B cell (primary cell): ENCODE results near the gene MICALL1. TPM values are rescaled to one million over a fixed set of nuclear protein-coding genes. Genes with fewer than 3 reads are reported as not detected.

Source experiments
- ATAC-seq: fragments of 200-7000 bp; cut with Tn5 transposase; one replicate; pipeline ENCODE4 v1.10.0; 2021; ENCODE audit warnings: low read depth, mild to moderate bottlenecking, moderate number of reproducible peaks, moderate library complexity
- CTCF ChIA-PET: fragments of 350-600 bp; sonication (Branson Sonifier 250); formaldehyde crosslinking; loops from one replicate; lab custom pipeline; 2021; ENCODE audit warnings: antibody characterized with exemption, inconsistent platforms; lab: Charles Lee
- POLR2A ChIA-PET: fragments of 350-600 bp; sonication (Branson Sonifier 250); formaldehyde crosslinking; loops from one replicate; lab custom pipeline; 2021; ENCODE audit warnings: antibody characterized with exemption; lab: Charles Lee
- DNase-seq: peaks from one replicate; pipeline ENCODE4 v3.0.0; 2013
- H2AFZ ChIP-seq: 2 replicates; pipeline ENCODE4 v1.6.1; 2012; ENCODE audit warnings: mild to moderate bottlenecking, low read depth, low read length; ENCODE audit not compliant: insufficient read depth, poor library complexity, severe bottlenecking
- H3K27ac ChIP-seq, 2 donors: 1 replicate in 1 of 2; 2 replicates in 1 of 2; pipeline ENCODE4 v1.5.1; 2012 to 2013; ENCODE audit warnings: low read length in 2 of 2, mild to moderate bottlenecking in 2 of 2, moderate library complexity in 1 of 2
- H3K27me3 ChIP-seq, 4 experiments: fragments of 200-600 bp in 1 of 4; sonication (generic) in 1 of 4; replicated peaks in 1 of 4; 1 replicate in 2 of 4; 2 replicates in 2 of 4; pipeline versions ENCODE4 v1.6.1 to v1.7.0; 2013 to 2016; ENCODE audit warnings: low read length in 3 of 4, mild to moderate bottlenecking in 2 of 4, mixed read lengths in 1 of 4, moderate library complexity in 1 of 4; ENCODE audit not compliant: insufficient read depth in 4 of 4, control insufficient read depth in 3 of 4; ENCODE audit errors: control extremely low read depth in 1 of 4
- H3K36me3 ChIP-seq, 2 experiments: replicated peaks in 1 of 2; 1 replicate in 1 of 2; 2 replicates in 1 of 2; pipeline versions ENCODE4 v1.6.1 to v1.7.1; 2013; ENCODE audit warnings: low read length in 1 of 2; ENCODE audit not compliant: insufficient read depth in 2 of 2, control insufficient read depth in 1 of 2; ENCODE audit errors: control extremely low read depth in 1 of 2, extremely low read depth in 1 of 2
- H3K4me1 ChIP-seq, 2 donors: fragments of 200-600 bp in 1 of 2; sonication (generic) in 1 of 2; 1 replicate in 1 of 2; 2 replicates in 1 of 2; pipeline versions ENCODE4 v1.5.1 to v1.6.1; 2013 to 2017; ENCODE audit warnings: low read length in 2 of 2; ENCODE audit not compliant: control insufficient read depth in 2 of 2, insufficient read depth in 2 of 2
- H3K4me2 ChIP-seq: replicated peaks from 2 replicates; pipeline ENCODE3; 2012; ENCODE audit warnings: mild to moderate bottlenecking, low read depth, low read length; ENCODE audit not compliant: poor library complexity, severe bottlenecking
- H3K4me3 ChIP-seq, 5 experiments: fragments of 200-600 bp in 1 of 5; sonication (generic) in 1 of 5; 1 replicate in 3 of 5; 2 replicates in 2 of 5; pipeline versions ENCODE4 v1.5.1 to v1.7.0; 2011 to 2016; ENCODE audit warnings: low read length in 4 of 5, mild to moderate bottlenecking in 4 of 5, low read depth in 2 of 5, control low read depth in 1 of 5, moderate library complexity in 1 of 5; ENCODE audit not compliant: insufficient read depth in 1 of 5; ENCODE audit errors: control extremely low read depth in 1 of 5, extremely low read depth in 1 of 5
- H3K79me2 ChIP-seq: fragments of 200-600 bp; sonication (generic); one replicate; pipeline ENCODE4 v1.6.0; 2016; ENCODE audit warnings: low read length; ENCODE audit not compliant: control insufficient read depth, insufficient read depth
- H3K9ac ChIP-seq: fragments of 200-600 bp; sonication (generic); 2 replicates; pipeline ENCODE4 v1.6.1; 2017; ENCODE audit warnings: mild to moderate bottlenecking, low read length, moderate library complexity
- H3K9me3 ChIP-seq, 3 donors: one replicate each; pipeline versions ENCODE4 v1.6.1 to v1.7.1; 2013; ENCODE audit warnings: low read length in 2 of 3; ENCODE audit not compliant: control insufficient read depth in 2 of 3, insufficient read depth in 1 of 3; ENCODE audit errors: control extremely low read depth in 1 of 3
- H4K20me1 ChIP-seq: 2 replicates; pipeline ENCODE4 v1.6.0; 2012; ENCODE audit warnings: mild to moderate bottlenecking, low read length; ENCODE audit not compliant: insufficient read depth, control insufficient read depth, poor library complexity, severe bottlenecking
- H3K27ac Mint-ChIP-seq: one replicate; pipeline ENCODE4 v1.8.0; 2021; ENCODE audit warnings: mixed read lengths
- H3K27me3 Mint-ChIP-seq: one replicate; pipeline ENCODE4 v1.8.0; 2021; ENCODE audit warnings: mixed read lengths
- H3K4me1 Mint-ChIP-seq: one replicate; pipeline ENCODE4 v1.8.0; 2021; ENCODE audit warnings: mixed read lengths
- H3K4me3 Mint-ChIP-seq: one replicate; pipeline ENCODE4 v1.8.0; 2021; ENCODE audit warnings: mixed read lengths
- H3K9me3 Mint-ChIP-seq: one replicate; pipeline ENCODE4 v1.8.0; 2022; ENCODE audit warnings: mixed read lengths; ENCODE audit not compliant: insufficient read depth
- EZH2 ChIP-seq: IDR thresholded peaks from 2 replicates; pipeline ENCODE4 v1.6.1; 2012; ENCODE audit warnings: borderline replicate concordance, low read depth, mild to moderate bottlenecking, moderate library complexity, low read length; ENCODE audit not compliant: insufficient read depth, poor library complexity, severe bottlenecking
- WGBS: methylation state at CpG from one replicate; pipeline ENCODE4 v1.1.5; 2013; ENCODE audit warnings: missing lambda C conversion rate; ENCODE audit not compliant: insufficient coverage; 5-methylcytosine and 5-hydroxymethylcytosine counted together
- intact Hi-C: fragments of 100-400 bp; cut with micrococcal nuclease; formaldehyde crosslinking; loops from one replicate; pipeline ENCODE4 v1.10.0; 2022
- polyA plus RNA-seq: library from polyadenylated mRNA; depleted of rRNA; stranded (reverse); fragments of >200 nt; gene quantifications from 2 replicates; pipeline ENCODE4 v1.2.3, GENCODE V29; 2012
- total RNA-seq, 2 donors: library from RNA; stranded (reverse); fragments of 120-200 nt in 1 of 2; gene quantifications; 1 replicate in 1 of 2; 2 replicates in 1 of 2; pipeline versions ENCODE4 v1.2.3 to v1.2.4, GENCODE V29; 2013 to 2022
- TF ChIP-seq, protein P1 (sequence below): fragments of 200-600 bp; IDR thresholded peaks from one replicate; pipeline ENCODE4 v1.8.0; 2022; ENCODE audit warnings: antibody characterized with exemption, mild to moderate bottlenecking

Gene MICALL1
- total and polyA plus RNA-seq, 2 donors (not counting 1 experiment from before 2014, with no cell fraction given), result 21.0 to 34.9 TPM

DNA sequence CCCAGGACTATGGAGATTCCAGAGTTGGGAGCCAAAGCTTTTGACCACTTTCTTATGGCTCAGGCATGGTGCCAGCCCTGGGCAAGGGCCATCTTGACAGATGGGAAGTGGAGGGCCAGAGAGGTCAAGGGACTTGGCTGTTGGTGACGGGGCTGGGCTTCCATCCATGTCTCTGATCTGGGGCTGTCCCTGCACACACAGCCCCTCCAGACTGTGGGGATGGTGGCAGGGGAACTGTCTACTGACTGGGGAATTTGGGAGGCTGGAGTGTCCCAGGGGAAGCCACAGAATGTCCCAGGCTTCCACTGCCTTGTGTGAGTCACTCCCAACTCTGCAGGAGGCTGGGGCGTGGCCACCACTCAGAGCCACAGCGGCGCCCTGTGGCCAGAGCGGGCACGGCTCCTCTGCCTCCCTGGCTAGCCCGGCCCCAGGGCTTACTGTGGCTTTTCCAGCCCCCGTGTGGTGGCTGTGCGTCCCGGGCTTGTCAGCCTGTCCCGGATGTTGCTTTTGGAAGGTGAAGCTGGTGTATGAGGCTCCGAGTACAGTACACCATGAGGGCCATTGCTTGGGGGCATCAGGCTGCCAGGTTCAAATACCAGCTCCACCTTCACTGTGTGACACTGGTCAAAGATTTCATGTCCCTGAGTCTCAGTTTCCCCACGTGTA, 27.7 kb downstream of the MICALL1 start:
- intact Hi-C loops, result loop anchor here (1.0 to 5.0 kb wide), 3 partner anchors 19 to 37 kb away; partner anchors contain the start of genes C22orf23, MICALL1 and POLR2F
- Histone ChIP-seq H2AFZ (no peak overlapping the region), H3K4me1 (peaks cover 3 to 12% of the 10 kb centered on the region in 2 donors), H3K36me3 (peaks cover 0 to 36% of the 10 kb centered on the region in 2 experiments), H4K20me1 (peaks cover 11% of the 10 kb centered on the region), H3K4me3 (no peak overlapping the region), H3K9ac (no peak overlapping the region), H3K27ac (no peak overlapping the region), H3K79me2 (peaks cover 3% of the 10 kb centered on the region), H3K27me3 (no peaks in the 10 kb centered on the region), H3K9me3 (no peaks in the 10 kb centered on the region), H3K4me2 (peak overlapping the region; percentile 47)
- no peaks in the 10 kb centered on the region for H3K27me3 Mint-ChIP-seq
- H3K4me3 Mint-ChIP-seq, result no peak overlapping the region
- no peak for TF ChIP-seq EZH2
- TF ChIP-seq, protein P1, sequence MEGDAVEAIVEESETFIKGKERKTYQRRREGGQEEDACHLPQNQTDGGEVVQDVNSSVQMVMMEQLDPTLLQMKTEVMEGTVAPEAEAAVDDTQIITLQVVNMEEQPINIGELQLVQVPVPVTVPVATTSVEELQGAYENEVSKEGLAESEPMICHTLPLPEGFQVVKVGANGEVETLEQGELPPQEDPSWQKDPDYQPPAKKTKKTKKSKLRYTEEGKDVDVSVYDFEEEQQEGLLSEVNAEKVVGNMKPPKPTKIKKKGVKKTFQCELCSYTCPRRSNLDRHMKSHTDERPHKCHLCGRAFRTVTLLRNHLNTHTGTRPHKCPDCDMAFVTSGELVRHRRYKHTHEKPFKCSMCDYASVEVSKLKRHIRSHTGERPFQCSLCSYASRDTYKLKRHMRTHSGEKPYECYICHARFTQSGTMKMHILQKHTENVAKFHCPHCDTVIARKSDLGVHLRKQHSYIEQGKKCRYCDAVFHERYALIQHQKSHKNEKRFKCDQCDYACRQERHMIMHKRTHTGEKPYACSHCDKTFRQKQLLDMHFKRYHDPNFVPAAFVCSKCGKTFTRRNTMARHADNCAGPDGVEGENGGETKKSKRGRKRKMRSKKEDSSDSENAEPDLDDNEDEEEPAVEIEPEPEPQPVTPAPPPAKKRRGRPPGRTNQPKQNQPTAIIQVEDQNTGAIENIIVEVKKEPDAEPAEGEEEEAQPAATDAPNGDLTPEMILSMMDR, result peak; percentile 86
- no peaks in the 10 kb centered on the region for H3K9me3 Mint-ChIP-seq
- DNase-seq (peak; percentile 83), ATAC-seq (peak; percentile 99)
- 16% methylated on average over 8 of the region's 13 CpGs for WGBS
- H3K4me1 Mint-ChIP-seq, result peaks cover 19% of the 10 kb centered on the region
- H3K27ac Mint-ChIP-seq, result no peak overlapping the region
- ChIA-PET POLR2A (interaction anchor here (0.6 kb wide), 1 partner anchor 18 kb away, joined by 7 read pairs; no protein-coding TSS in a partner anchor), CTCF (interaction anchor here (0.6 to 4.7 kb wide), 9 partner anchors 18 to 290 kb away, joined by 3 to 28 read pairs (median 4); partner anchors contain the start of genes C22orf23, MICALL1 and POLR2F)

DNA sequence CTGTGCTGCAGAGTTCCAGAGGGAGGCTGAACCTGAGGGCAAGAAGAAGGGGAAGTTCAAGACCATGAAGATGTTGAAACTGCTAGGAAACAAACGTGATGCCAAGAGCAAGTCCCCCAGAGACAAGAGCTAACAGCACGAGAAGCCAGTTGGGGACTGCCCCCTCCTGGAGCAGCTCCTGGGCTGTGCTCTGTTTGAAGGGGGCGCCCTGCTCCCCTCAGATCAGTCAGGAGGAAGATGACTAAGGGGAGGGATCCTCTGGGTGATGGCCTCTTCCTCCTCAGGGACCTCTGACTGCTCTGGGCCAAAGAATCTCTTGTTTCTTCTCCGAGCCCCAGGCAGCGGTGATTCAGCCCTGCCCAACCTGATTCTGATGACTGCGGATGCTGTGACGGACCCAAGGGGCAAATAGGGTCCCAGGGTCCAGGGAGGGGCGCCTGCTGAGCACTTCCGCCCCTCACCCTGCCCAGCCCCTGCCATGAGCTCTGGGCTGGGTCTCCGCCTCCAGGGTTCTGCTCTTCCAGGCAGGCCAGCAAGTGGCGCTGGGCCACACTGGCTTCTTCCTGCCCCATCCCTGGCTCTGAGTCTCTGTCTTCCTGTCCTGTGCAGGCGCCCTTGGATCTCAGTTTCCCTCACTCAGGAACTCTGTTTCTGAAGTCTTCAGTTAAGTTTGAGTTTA, 34.7 kb downstream of the MICALL1 start:
- Mint-ChIP-seq H3K4me3 (no peak overlapping the region), H3K27me3 (no peaks in the 10 kb centered on the region), H3K27ac (peak overlapping the region; percentile 37), H3K4me1 (no peaks in the 10 kb centered on the region), H3K9me3 (no peaks in the 10 kb centered on the region)
- ATAC-seq (no peak), DNase-seq (no peak)
- TF ChIP-seq, protein P1, result no peak
- no peak for TF ChIP-seq EZH2
- Histone ChIP-seq H3K4me3 (no peak overlapping the region), H4K20me1 (no peaks in the 10 kb centered on the region), H3K36me3 (peaks cover 2 to 23% of the 10 kb centered on the region in 2 experiments), H3K27me3 (no peaks in the 10 kb centered on the region), H3K9me3 (no peaks in the 10 kb centered on the region), H3K4me2 (no peak overlapping the region), H2AFZ (no peak overlapping the region), H3K4me1 (no peaks in the 10 kb centered on the region), H3K79me2 (no peaks in the 10 kb centered on the region), H3K27ac (no peak overlapping the region), H3K9ac (no peak overlapping the region)
- intact Hi-C loops, result no loop called here
- CTCF ChIA-PET, result no interaction called here
- 60% methylated on average over 11 of the region's 12 CpGs for WGBS
- POLR2A ChIA-PET, result no interaction called here
